ENCODE data around the gene TWNK.

GRCh38 chr10:100976906-100977305, 10.4 kb upstream of the TWNK start:
- TF ChIP-seq CTCF (IDR thresholded peaks at IDR 0.05) = no peak
- no peak for TF ChIP-seq POLR2A (IDR thresholded peaks at IDR 0.05)
